ENCODE data around the gene DGKB.

DGKB gene

DNA sequence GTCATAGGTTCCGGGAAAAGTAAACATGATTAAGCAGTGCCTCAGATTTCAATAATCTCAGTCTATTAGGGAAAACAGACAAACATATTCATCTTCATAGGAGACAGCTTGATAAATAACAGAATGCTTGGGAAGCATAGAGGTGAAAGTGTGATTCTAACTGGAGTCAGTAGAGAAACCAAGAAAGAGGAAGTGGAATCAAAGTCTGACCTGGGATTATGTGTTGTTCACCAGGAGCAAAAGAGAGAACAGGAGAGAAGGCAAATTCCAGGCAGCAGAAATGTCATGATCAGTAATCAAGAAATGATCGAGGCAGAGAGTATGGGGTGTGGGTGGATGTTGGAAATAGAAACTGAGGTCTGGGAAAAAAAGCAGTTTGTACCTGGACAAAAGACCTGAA, 43.7 kb downstream of the DGKB start:
- no peak for DNase-seq

DNA sequence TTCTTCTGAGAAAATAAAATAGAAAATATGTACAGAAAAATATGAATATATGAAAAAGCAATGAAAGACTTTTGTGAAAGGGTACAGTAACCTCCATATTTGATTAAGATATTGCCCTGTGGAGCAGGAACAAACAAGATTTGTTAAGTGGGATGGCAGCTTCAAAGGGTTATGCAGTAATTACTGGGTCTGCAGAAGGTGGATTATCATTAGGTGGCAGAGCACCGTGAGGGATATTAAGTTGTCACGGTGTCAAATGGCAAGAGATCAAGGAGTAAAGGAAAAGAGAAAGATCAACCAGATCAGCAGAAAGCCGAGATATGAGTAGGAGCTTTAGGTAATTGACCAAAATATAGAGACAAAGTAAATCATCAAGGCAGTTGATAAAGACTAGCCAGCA, 44.1 kb downstream of the DGKB start:
- DNase-seq, result no peak

DNA sequence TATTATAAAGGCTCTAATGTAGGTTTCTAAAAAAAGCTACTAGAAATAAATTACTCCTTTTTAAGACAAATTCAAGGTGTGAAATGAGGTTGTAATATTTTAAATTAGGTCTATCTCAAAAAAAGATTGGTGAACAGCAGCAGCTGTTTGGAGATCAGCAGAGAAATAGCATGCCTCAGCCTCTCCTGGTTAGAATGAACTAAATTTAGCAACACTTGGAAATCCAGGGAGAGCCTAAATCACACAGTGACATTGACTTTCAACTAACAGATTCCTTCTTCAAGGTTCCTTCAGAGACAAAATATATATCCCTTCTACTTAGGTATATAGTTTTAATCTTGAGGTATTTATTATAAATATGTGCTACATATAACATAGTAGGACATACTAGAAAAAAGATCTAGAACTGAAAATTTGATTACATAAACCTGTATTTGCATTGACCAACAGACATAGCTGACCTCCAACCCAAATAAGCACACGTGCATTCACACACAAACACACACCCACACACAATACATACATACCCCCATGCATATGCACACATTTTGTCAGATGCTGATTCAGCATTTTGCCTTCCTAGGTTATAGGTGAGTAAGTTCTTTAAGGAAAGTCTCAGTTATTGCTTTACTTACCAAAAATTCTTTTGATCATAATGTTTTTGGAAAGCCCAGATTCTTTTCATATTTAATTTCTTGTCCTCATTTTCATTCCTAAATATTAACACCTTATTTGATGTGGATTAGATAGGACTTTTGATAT, 47.3 kb downstream of the DGKB start:
- no peak for DNase-seq

DNA sequence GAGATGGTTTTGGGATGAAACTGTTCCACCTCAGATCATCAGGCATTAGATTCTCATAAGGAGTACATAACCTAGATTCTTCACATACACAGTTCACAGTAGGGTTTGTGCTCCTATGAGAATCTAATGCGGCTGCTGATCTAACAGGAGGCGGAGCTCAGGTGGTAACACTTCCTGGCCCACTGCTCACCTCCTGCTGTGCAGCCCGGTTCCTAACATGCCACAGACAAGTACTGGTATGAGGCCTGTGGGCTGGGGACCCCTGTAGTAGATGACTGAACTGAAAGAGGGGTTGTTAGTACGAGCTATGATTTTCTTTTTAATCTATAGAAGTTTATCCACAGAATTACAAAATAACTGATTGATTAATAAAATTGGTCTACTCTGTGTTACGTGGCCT, 48.1 kb downstream of the DGKB start:
- no peak for DNase-seq

DNA sequence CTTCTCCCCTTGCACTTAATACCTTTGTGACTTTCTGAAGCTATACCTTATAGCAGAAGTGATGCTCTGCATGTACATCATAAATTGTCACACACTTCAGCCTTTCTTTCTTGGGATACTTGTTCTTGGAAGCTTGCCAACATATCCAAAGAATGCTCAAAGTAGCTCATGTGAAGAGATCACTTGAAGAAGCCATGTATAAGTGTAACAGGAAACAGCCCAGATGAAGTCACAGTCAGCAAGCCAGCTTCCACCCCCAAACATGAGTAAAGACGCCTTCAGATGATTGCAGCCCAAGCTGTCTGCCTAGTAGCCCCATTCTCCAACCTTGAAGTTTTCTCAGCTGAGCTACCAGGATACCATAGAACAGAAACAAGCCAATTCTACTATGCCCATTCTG, 50.9 kb downstream of the DGKB start:
- no peak for DNase-seq

DNA sequence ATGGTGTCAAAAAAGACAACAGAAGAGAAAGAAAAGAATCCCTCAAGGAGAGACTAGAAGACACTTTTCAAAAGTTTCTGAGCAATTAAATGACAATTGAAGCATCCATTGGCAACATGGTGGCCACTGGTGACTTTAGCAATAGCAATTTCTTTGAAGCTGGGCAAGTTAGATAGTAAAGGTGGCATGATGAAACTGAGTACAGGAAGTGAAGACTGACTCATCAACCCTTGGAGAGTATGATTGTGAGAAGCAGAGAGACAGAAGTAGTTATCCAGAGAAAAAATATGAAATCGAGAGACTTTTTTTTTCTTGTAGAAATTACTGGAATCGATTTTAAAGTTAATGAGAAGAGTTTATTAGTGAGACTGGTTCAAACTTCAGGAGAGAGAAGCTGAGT, 52.5 kb downstream of the DGKB start:
- no peak for DNase-seq

DNA sequence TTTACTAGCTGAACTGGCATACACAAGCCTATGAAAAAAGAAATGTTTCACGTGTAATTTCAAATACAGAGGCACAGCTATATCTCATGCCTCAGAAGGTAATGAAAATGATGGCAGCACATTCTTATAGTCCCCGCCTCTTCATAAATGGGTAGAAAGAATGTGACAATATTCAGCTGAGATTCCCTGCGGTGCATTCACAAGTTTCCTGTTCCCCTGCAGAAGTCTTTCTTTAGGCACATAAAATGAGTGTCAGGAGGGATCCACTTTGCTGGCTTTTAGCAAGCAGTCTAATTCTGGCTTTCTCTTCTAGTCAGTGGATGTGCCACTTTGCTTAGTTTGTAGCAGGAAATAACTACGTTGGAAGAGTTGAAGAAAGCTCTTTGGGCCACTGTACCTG, 56.1 kb downstream of the DGKB start:
- DNase-seq, result no peak

DNA sequence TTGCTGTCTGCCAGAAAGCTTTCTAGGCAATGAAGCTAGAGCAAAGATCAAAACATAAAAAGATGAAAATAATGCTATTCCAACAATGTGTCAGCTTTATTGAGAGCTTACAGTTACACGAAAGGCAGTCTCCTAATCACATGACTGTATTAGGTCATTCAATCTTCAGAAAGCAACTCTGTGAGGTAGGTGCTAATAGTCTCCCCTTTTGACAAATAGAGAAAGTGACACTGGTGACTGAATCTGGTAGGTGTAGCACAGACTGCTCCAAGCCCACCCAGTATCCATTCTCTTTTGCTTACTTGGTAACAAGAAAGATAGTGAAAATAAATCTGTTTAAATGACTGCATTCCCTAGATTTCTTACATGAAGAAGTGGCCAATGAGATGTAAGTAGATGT, 58.8 kb downstream of the DGKB start:
- no peak for DNase-seq

DNA sequence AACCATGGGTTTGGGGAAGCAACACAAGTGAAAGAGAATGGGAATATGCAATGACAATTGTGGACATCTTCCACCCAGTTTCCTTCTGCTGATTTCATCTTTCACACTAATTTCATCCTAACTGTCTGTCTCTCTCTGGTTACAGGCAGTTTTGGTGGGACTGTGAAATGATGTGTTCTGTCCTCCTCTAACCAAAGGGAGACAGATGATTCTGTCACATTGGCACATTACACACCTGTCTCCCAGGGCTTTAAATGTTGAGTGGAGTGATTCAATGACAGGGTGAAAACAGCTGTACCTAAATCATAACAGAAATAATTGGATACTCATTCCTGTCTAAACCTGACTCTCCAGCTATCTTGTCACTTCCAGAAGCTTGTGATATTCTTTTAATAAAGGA, 60.0 kb downstream of the DGKB start:
- DNase-seq, result no peak

DNA sequence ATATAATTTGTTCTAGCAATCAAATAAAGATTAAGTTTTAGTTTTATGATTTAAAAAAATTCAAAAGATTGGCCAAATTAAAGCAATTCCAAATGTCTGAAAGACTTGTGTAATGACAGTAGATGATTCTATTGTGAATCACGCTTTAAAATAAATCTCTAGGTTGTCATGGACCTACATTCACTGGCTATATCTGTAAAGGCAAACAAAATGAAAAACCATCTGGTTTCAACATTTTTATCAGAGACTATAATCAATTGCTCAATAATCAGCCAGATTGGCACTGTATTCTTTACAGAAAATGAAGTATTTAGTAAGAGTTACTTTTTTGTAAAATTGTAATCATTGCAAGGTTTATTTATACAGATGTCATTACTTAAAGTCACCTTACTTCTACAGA, 60.7 kb downstream of the DGKB start:
- DNase-seq, result no peak

DNA sequence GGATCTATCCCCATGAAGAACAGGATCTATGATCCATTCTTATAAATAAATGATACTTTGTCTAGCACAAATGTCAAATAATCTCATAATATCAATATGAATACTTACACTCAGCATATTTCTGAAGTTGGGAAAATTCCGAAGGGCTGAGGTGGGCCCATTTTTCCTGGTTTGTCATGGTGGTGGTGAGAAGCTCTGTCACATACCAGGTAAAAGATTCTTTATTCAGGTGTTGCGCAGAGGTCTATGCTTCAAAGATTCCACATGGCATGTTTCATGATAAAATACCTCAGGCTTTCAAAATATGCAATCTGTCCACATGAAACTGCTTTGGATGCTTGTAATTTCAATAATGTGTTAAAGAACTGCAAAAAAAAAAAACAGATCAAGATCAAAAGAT, 61.5 kb downstream of the DGKB start:
- no peak for DNase-seq

DNA sequence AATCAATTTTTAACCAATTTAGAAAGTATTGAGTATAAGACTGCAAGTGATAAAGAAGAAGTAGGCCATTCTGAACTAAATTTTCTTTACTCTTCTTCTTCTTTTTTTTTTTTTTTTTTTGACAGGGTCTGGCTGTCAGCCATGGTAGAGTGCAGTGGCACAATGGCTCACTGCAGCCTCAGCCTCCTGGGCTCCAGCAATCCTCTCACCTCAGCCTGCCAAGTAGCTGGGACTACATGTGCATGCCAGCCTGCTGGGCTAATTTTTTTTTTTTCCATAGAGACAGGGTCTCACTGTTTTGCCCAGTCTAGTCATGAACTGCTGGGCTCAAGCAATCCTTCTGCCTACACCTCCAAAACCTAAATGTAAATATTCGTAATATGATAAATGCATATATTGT, 63.2 kb downstream of the DGKB start:
- no peak for DNase-seq

DNA sequence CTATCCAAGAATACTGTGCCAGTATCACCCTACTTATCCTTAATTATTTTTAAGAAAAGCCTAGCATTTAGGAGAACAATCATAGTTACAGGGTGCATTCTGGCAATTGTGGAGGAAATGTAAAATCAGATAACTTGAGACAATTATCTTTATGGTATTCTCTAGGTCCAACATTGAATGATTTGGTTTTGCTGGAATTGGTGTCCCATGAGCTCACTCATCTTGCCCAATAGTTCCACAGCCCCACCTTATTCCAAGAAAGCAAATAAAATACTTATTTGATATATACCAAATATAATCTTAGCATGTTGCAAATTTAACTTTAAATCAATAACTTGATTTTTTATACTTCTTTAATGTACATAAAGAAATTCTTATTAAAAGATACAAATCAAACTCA, 65.3 kb downstream of the DGKB start:
- no peak for DNase-seq

DNA sequence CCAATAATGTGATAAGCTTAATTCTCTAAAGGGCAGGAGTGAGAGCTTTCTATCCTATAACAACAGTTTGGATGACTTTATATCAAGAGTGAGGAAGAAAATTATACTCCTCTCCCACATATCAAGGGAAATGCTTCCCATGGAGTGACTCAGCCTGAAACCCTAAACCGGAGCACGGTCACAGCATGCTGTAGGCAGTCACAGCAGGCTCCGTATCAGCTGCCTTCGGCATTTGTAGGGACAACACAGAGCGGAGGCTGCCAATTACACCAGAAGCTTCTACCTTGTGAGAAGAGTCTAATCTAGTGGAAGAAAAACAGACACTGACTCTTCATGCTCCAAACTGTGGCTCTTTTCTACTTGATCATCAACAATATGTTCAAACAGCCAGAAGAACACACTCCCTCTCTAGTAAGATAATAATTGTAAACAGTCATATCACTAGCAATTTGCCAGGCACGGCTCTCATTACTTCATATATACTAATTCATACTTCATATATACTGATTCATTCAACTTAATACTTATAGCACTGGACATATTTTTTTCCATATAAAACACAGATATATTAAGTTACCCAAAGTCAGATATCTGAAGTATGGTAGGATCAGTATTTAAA, 65.9 kb downstream of the DGKB start:
- DNase-seq, result no peak

DNA sequence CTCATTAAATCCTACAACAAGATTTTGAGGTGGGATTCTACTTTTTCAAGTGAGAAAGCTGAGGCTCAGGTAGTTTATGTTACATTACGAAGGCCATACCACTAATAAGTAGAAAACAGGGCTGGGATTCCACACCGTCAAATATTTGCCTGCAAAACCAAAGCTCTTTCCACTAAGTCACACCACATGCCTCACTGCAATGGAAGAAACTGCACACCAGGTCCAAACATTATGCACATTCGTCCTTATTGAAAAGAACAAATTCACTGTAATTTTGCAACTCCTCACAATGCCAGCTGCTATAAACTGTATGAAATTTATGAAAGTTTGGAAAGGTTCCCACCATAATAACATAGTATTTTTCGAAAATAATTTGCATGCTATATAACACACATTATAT, 66.5 kb downstream of the DGKB start:
- DNase-seq, result no peak

DNA sequence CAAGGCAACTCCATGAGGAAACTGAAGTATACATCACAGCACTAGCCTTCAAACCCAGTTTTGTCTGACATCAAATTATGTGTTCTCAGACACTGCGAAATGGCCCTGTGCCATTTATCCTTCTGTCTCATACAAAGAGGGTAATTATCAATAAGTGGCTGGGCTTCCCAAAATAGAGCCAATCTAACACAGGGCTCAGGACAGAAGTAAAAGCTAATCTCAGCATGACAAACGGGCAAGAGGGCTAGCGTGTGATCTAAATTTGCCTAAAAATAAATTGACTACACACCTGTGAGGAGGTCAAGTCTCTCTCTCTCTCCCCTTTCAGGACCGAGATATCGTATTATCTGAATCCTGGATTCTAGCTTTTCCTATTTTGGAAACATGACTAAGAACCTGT, 67.2 kb downstream of the DGKB start:
- no peak for DNase-seq

DNA sequence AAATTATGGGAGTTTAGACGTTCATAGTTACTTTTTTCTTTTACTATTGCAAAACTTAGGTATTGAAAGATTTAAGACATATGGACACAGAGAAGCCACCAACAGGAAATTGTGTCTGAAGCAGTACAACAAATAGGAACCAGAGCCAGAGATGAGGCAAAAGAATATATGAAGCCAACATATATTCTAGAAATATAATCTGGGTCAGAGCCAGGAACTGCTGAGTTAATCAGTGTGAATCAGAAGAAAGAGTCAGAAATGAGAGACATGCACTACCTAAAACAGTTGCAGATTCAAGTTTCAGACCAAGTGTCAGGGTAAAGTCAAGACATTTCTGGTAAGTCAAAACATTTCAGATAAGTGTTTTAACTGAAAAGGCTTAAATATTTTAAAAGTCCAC, 67.7 kb downstream of the DGKB start:
- DNase-seq, result no peak

DNA sequence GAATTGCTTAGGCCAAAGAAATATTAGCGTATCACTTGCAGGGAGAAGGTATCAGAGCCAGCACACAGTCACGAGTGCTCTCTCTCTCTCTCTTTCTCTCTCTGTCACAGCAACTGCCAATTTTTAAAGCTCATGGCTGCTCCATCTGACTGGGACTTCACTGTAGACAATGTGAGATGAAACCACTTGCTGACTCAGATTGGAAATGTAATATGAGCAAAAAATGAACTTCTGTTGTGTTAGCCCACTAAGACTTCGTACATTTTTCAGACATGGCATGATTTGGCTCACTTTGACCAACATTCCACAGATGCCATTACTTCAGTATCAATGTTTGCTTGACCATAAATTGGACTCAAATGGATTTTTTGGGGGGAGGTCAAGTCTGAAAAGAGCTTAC, 68.1 kb downstream of the DGKB start:
- no peak for DNase-seq

DNA sequence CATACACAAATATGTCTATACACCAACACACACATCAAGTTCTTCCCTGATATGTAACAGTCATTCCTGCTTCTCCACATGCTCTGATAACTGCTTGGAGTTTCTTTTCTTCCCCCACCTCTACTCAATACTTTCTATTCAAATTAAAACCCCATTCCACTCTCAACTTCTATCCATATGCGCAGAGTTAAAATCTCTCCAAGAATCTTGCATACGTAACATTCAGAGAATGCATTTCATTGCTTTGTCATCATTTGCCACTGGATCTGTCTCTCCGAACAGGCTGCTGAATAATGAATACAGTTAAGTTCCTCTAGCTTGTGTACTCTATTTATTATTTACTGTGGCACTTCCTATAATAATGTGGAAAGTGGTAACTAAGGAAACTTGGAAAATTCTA, 68.8 kb downstream of the DGKB start:
- no peak for DNase-seq

DNA sequence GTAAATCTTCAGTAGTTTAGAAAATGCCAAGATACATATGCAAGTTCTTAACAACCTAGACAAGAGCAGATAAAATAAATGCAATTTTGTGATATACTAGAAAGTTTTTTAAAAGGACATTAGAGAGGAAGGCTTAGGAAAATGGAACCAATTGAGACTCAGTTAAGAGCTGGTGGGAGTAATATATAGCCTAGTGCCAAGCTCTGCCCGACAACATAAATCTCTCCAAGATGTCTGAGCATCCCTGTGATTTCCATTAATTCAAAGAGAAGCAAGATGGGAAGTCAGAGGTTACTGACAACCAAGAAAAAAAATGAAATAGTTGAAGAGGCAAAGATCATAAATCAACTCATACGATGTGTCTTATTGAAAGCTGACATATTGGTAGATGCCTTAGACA, 74.5 kb downstream of the DGKB start:
- no peak for DNase-seq

DNA sequence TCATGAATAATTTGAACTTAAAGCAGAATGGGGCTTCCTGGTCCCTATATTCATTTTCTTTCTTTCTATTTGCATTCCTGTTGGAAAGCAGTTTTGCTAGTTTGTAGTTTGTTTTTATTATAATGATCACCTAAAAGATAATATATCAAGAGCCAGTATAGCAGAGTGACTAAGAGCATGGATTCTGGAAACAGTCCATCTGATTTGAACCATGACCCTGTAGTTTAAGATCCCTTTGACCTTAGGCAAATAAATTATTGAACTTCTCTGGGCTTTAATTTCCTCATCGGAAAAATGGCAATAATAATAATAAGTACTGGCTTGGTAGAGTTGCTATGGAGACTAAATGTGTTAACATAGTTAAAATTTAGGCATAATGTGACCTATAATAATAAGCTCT, 76.1 kb downstream of the DGKB start:
- DNase-seq, result no peak

DNA sequence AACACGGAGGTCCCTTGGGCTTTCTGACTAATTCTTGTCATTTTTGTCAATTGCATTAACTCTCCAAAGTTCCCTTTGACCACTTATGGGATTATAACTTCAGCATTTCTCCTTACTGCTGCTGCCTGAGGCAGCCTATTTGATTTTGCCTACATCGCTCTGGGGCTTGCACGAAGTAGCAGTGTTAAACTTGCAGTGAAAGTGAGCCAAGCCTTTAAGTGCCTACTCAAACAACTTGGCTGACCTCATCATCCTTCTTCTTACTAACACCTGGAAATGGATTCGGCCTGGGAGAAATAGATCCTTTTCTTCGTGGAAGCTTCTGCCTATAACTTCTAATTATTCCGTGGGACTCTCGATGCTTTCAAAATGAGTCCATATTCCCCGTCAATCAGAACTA, 76.6 kb downstream of the DGKB start:
- no peak for DNase-seq

DNA sequence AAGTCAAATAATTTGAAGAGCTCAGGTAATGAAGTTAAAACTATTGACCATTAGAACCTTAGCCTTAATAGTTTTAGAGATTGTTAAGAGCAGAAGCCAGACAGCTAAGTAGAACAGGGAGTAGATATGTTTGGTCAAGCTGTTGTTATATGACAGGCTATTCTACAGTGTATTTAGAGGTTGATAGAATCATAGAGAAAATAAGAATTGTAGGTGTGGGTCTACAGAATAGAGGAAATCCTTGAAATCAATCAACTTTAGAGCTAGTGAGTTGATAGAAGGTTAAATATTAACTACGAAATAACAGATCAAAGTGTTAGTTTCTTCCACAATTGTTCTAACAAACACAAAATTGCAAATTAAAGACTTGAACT, 80.1 kb downstream of the DGKB start:
- DNase-seq, result no peak

DNA sequence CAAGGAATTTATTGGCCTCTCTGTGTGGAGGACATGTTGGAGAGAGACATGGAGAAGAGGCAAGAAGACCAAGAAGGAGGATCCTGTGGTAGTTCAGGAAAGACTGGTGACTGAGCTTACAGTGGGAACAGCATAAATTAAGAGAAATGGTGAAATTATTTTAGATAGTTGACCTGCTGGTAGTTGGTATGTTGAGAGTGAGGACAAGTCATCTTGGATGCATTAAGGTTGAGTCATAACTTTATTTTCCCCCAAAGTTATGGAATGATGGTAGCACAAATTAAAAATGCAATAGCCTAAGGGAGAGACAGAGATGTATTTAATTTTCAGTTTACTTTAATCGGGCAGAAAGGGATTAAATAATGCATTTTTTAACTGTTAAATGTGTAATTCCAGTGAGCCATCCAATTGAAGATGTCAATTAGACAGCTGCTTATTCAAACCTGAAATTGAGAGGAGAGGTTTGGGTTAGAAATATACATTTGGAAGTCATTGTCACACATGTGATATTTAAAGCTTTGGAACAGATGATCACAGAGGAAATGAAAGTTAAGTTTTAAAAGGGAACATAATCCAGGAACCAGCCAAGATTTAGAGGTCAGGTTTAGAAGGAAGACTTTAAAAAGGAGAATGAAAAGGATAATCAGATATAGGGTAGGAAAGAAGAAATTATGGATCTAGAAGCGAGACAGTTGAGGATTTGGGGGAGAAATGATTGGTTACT, 80.6 kb downstream of the DGKB start:
- no peak for DNase-seq

DNA sequence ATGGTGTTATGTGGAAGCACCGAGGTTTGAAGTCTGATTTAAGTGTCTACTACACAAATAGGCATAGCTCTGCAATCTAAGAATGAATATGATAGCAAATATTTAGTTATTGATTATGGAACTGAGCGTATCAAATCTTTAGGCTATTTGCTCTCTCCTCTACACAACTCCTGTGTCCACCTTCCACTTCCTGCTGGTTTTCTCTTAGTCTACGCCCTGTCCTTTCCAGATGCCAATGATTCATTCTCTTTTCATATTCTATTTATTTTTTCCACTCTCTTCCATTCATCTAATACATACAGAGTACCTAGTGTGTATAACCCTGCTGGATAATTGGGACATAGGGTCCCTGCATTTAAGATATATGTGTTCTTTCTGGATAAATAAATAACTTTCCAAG, 83.7 kb downstream of the DGKB start:
- no peak for DNase-seq
